HUES64 (cell line): ENCODE data around the gene PCDH15.

Experiments
- H3K27ac ChIP-seq: 2 replicates; pipeline ENCODE4 v1.7.0; 2013; ENCODE audit warnings: low read depth, low read length, inconsistent platforms
- H3K27me3 ChIP-seq: 2 replicates; pipeline ENCODE4 v1.6.1; 2013; ENCODE audit warnings: mild to moderate bottlenecking, low read length; ENCODE audit not compliant: insufficient read depth
- H3K36me3 ChIP-seq: 2 replicates; pipeline ENCODE4 v1.6.1; 2013; ENCODE audit warnings: mild to moderate bottlenecking, low read length; ENCODE audit not compliant: insufficient read depth
- H3K4me1 ChIP-seq: 2 replicates; pipeline ENCODE4 v1.6.1; 2013; ENCODE audit warnings: mild to moderate bottlenecking, low read length, moderate library complexity; ENCODE audit not compliant: insufficient read depth
- H3K4me3 ChIP-seq: 2 replicates; pipeline ENCODE4 v1.5.1; 2013; ENCODE audit warnings: mild to moderate bottlenecking, low read length, moderate library complexity
- H3K9ac ChIP-seq: 2 replicates; pipeline ENCODE4 v1.6.1; 2013; ENCODE audit warnings: mild to moderate bottlenecking, low read depth, low read length
- H3K9me3 ChIP-seq: 2 replicates; pipeline ENCODE4 v1.6.1; 2013; ENCODE audit warnings: low read depth, low read length; ENCODE audit not compliant: insufficient read depth
- WGBS: fragments of 150-250, 120-280 bp; methylation state at CpG from one replicate; pipeline ENCODE4 v1.1.7; 2013; ENCODE audit warnings: missing lambda C conversion rate; 5-methylcytosine and 5-hydroxymethylcytosine counted together

The PCDH15 gene

GRCh38 chr10:53770903-53771302 lies 1030.1 kb downstream of the PCDH15 start:
- no peaks in the 10 kb centered on the region for H3K27me3 ChIP-seq
- WGBS, result 93% methylated on average over 5 of the region's 6 CpGs
- no peaks in the 10 kb centered on the region for H3K9me3 ChIP-seq
- no peak overlapping the region for H3K4me3 ChIP-seq
- H3K36me3 ChIP-seq, result no peaks in the 10 kb centered on the region
- no peak overlapping the region for H3K9ac ChIP-seq
- H3K27ac ChIP-seq, result no peak overlapping the region
- H3K4me1 ChIP-seq, result no peaks in the 10 kb centered on the region

GRCh38 chr10:53765311-53765710 lies 1035.7 kb downstream of the PCDH15 start:
- Histone ChIP-seq H3K4me1 (no peaks in the 10 kb centered on the region), H3K9ac (no peak overlapping the region), H3K27ac (no peak overlapping the region), H3K4me3 (no peak overlapping the region), H3K36me3 (no peaks in the 10 kb centered on the region), H3K9me3 (peaks cover 2% of the 10 kb centered on the region; the same call in 1 of the 2 replicates), H3K27me3 (no peaks in the 10 kb centered on the region)
- 91% methylated on average over 1 of the region's 1 CpG for WGBS

DNA sequence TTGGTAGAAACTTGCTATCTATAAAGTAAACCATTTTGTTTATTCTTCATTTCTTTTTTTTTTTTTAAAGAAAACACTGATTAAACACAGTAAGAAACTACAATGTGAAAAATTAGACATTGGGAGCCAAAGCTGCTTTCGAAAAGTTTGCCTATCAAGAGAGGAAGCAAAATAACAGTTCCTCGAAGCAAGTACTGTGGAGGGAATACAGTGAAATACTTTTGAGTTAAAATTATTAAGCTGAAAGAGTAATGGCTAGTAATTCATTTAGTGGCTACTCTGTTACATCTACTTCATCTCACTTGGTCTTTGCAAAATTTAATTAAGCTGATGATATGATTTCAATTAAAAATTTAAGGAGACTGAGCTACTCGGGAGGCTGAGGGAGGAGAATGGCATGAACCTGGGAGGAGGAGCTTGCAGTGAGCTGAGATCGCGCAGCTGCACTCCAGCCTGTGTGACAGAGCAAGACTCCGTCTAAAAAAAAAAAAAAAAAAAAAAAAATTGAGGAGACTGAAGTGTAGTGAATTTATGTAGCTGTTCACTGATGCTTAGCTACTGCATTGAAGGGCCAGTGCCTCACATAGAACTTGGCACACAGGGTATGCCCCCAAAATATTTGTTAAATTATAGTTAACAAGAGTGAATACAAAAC lies 1046.3 kb downstream of the PCDH15 start:
- Histone ChIP-seq H3K36me3 (no peaks in the 10 kb centered on the region; the same call in 1 of the 2 replicates), H3K4me1 (no peaks in the 10 kb centered on the region), H3K27ac (no peak overlapping the region), H3K27me3 (no peaks in the 10 kb centered on the region), H3K9ac (no peak overlapping the region), H3K9me3 (0 out of 2 replicates have a peak, but pooled peaks cover 10% of the 10 kb centered on the region), H3K4me3 (no peak overlapping the region)
- WGBS, result 71% methylated on average over 6 of the region's 6 CpGs
